HCT116 (cell line): ENCODE measurements around the gene GALM. TPM values are rescaled to one million over a fixed set of nuclear protein-coding genes. Genes with fewer than 3 reads are reported as not detected.

Experiments
- ATAC-seq: fragments of 200-7000 bp; cut with Tn5 transposase; 2 replicates; pipeline ENCODE4 v1.9.1; 2020; ENCODE audit warnings: mild to moderate bottlenecking, moderate library complexity
- BruUV-seq: library from RNA; stranded (reverse); fragments of 400-500 nt; replicated peaks from 2 replicates; lab custom pipeline; 2021; lab: Mats Ljungman, UMichigan
- CTCF ChIA-PET: fragments of 300-600 bp; sonication (Branson Sonifier 250); formaldehyde crosslinking; loops from one replicate; lab custom pipeline; 2021; ENCODE audit warnings: antibody characterized with exemption; lab: Charles Lee
- POLR2A ChIA-PET: fragments of 300-600, 350-600 bp; sonication (Branson Sonifier 250); formaldehyde crosslinking; loops from one replicate; lab custom pipeline; 2021; ENCODE audit warnings: antibody characterized with exemption; lab: Charles Lee
- RAD21 ChIA-PET, 2 experiments: fragments of 300-600 bp; sonication (Branson Sonifier 250); formaldehyde crosslinking; loops; one replicate each; lab custom pipeline; 2023; ENCODE audit warnings: low total read pairs in 2 of 2; ENCODE audit not compliant: uncharacterized antibody in 2 of 2, unreplicated experiment in 2 of 2, low non-redundant PET in 1 of 2; lab: Charles Lee
- DNase-seq: peaks from one replicate; pipeline ENCODE4 v3.0.0-alpha.2; 2010; ENCODE audit warnings: low read depth, low spot score
- H2AFZ ChIP-seq: fragments of 200-600 bp; shearing (Covaris generic), sonication (generic); 2 replicates; pipeline ENCODE4 v1.6.1; 2017; ENCODE audit warnings: low read depth, mixed run types, mixed read lengths, antibody characterized with exemption, low read length; ENCODE audit not compliant: poor library complexity, severe bottlenecking
- H3K27ac ChIP-seq: 2 replicates; pipeline ENCODE4 v1.5.1; 2012; ENCODE audit warnings: low read depth, low read length
- H3K27me3 ChIP-seq: fragments of 200-600 bp; sonication (generic); 2 replicates; pipeline ENCODE4 v1.6.1; 2016; ENCODE audit warnings: mixed run types, low read length, mixed read lengths; ENCODE audit not compliant: insufficient read depth
- H3K36me3 ChIP-seq, 2 experiments: fragments of 200-500 bp in 1 of 2; fragments of 200-600 bp in 1 of 2; sonication (Bioruptor generic) in 1 of 2; sonication (generic) in 1 of 2; 2 replicates each; pipeline versions ENCODE4 v1.5.1 to v1.6.1; 2014 to 2016; ENCODE audit warnings: low read length in 2 of 2, inconsistent platforms in 1 of 2, mixed read lengths in 1 of 2, mixed run types in 1 of 2; ENCODE audit not compliant: insufficient read depth in 2 of 2, control insufficient read depth in 1 of 2
- H3K4me1 ChIP-seq, 2 experiments: fragments of 200-600 bp in 1 of 2; sonication (generic) in 1 of 2; 2 replicates each; pipeline versions ENCODE4 v1.5.1 to v1.6.1; 2012 to 2017; ENCODE audit warnings: low read length in 2 of 2, inconsistent platforms in 1 of 2, mild to moderate bottlenecking in 1 of 2, mixed read lengths in 1 of 2, mixed run types in 1 of 2, moderate library complexity in 1 of 2; ENCODE audit not compliant: insufficient read depth in 2 of 2, control insufficient read depth in 1 of 2
- H3K4me2 ChIP-seq: fragments of 200-600 bp; sonication (generic); 2 replicates; pipeline ENCODE4 v1.6.1; 2017; ENCODE audit warnings: mixed run types, low read length, mixed read lengths
- H3K4me3 ChIP-seq, 2 experiments: fragments of 200-600 bp in 1 of 2; sonication (generic) in 1 of 2; replicated peaks in 1 of 2; 2 replicates each; pipeline ENCODE4 v1.5.1; 2011 to 2016; ENCODE audit warnings: low read length in 2 of 2, control low read depth in 1 of 2, low read depth in 1 of 2, mild to moderate bottlenecking in 1 of 2, mixed read lengths in 1 of 2, mixed run types in 1 of 2
- H3K79me2 ChIP-seq: fragments of 200-600 bp; sonication (generic); 2 replicates; pipeline ENCODE4 v1.6.1; 2017; ENCODE audit warnings: mild to moderate bottlenecking, mixed run types, low read length, moderate library complexity, mixed read lengths; ENCODE audit not compliant: insufficient read depth
- H3K9ac ChIP-seq: fragments of 200-600 bp; sonication (generic); 2 replicates; pipeline ENCODE4 v1.6.1; 2016; ENCODE audit warnings: low read length, mixed read lengths
- H3K9me2 ChIP-seq: fragments of 200-600 bp; sonication (generic), shearing (Covaris generic); 2 replicates; pipeline ENCODE4 v1.6.1; 2017; ENCODE audit warnings: mixed run types, mild to moderate bottlenecking, moderate library complexity; ENCODE audit not compliant: insufficient read depth
- H3K9me3 ChIP-seq, 2 experiments: fragments of 200-500 bp in 1 of 2; fragments of 200-600 bp in 1 of 2; sonication (Bioruptor generic) in 1 of 2; sonication (generic) in 1 of 2; 2 replicates each; pipeline ENCODE4 v1.6.1; 2014 to 2017; ENCODE audit warnings: low read length in 2 of 2, mixed read lengths in 2 of 2, inconsistent platforms in 1 of 2, low read depth in 1 of 2, mild to moderate bottlenecking in 1 of 2, mixed run types in 1 of 2, moderate library complexity in 1 of 2; ENCODE audit not compliant: control insufficient read depth in 1 of 2, insufficient read depth in 1 of 2
- H4K20me1 ChIP-seq: fragments of 200-600 bp; sonication (generic), shearing (Covaris generic); 2 replicates; pipeline ENCODE4 v1.6.1; 2017; ENCODE audit warnings: mixed run types, mild to moderate bottlenecking, moderate library complexity; ENCODE audit not compliant: insufficient read depth
- ATF3 ChIP-seq: IDR thresholded peaks from 2 replicates; pipeline ENCODE4 v1.6.1; 2012
- CBX3 ChIP-seq: IDR thresholded peaks from 2 replicates; pipeline ENCODE4 v1.6.1; 2012; ENCODE audit warnings: low read depth
- CEBPB ChIP-seq: IDR thresholded peaks from 2 replicates; pipeline ENCODE4 v1.6.1; 2012; ENCODE audit warnings: low read depth
- CTCF ChIP-seq, 3 experiments: fragments of 200-600 bp in 1 of 3; sonication (generic) in 1 of 3; IDR thresholded peaks in 2 of 3; conservative IDR thresholded peaks in 1 of 3; 2 replicates each; pipeline ENCODE4 v1.5.1; 2012 to 2017; ENCODE audit warnings: low read depth in 2 of 3, low read length in 2 of 3, antibody characterized with exemption in 1 of 3, borderline replicate concordance in 1 of 3, control low read depth in 1 of 3, mild to moderate bottlenecking in 1 of 3, mixed read lengths in 1 of 3, mixed run types in 1 of 3, moderate library complexity in 1 of 3; ENCODE audit not compliant: insufficient read depth in 1 of 3
- EGR1 ChIP-seq: IDR thresholded peaks from 2 replicates; pipeline ENCODE4 v1.6.1; 2012; ENCODE audit warnings: low read depth
- ELF1 ChIP-seq: IDR thresholded peaks from 2 replicates; pipeline ENCODE4 v1.6.1; 2012; ENCODE audit warnings: low read depth, borderline replicate concordance
- EZH2 ChIP-seq: fragments of 200-600 bp; sonication (generic); IDR thresholded peaks from 2 replicates; pipeline ENCODE4 v1.6.1; 2017; ENCODE audit warnings: antibody characterized with exemption, mixed run types
- EZH2phosphoT487 ChIP-seq: fragments of 200-600 bp; IDR thresholded peaks from 2 replicates; pipeline ENCODE4 v1.6.1; 2018; ENCODE audit warnings: antibody characterized with exemption, borderline replicate concordance
- MAX ChIP-seq: IDR thresholded peaks from 2 replicates; pipeline ENCODE4 v1.6.1; 2012
- POLR2A ChIP-seq: IDR thresholded peaks from 2 replicates; pipeline ENCODE4 v1.7.0; 2011; ENCODE audit warnings: borderline replicate concordance; ENCODE audit not compliant: insufficient read depth, insufficient read length; ENCODE audit errors: extremely low read depth
- POLR2AphosphoS5 ChIP-seq: IDR thresholded peaks from 2 replicates; pipeline ENCODE4 v1.6.1; 2011; ENCODE audit warnings: mild to moderate bottlenecking, low read depth, low read length, moderate library complexity
- RAD21 ChIP-seq: IDR thresholded peaks from 2 replicates; pipeline ENCODE4 v1.6.1; 2012; ENCODE audit warnings: low read depth, mild to moderate bottlenecking
- SP1 ChIP-seq: IDR thresholded peaks from 2 replicates; pipeline ENCODE4 v1.6.1; 2012; ENCODE audit warnings: low read depth
- YY1 ChIP-seq: IDR thresholded peaks from 2 replicates; pipeline ENCODE4 v1.6.1; 2011; ENCODE audit warnings: low read length, low read depth, moderate library complexity, mild to moderate bottlenecking; ENCODE audit not compliant: insufficient replicate concordance; ENCODE audit errors: extremely low read depth
- ZFX ChIP-seq: fragments of 450-650 bp; IDR thresholded peaks from 2 replicates; pipeline ENCODE4 v1.6.1; 2017
- ZNF274 ChIP-seq: fragments of 200-500 bp; sonication (Bioruptor generic); IDR thresholded peaks from 2 replicates; pipeline ENCODE4 v1.6.1; 2014; ENCODE audit warnings: mild to moderate bottlenecking, low read depth, low read length, inconsistent platforms
- intact Hi-C: fragments of 100-400 bp; cut with micrococcal nuclease; formaldehyde crosslinking; loops from 2 replicates; pipeline ENCODE4 v1.10.0; 2022
- total RNA-seq: library from RNA; stranded (reverse); gene quantifications from one replicate; pipeline ENCODE4 v1.2.1, GENCODE V29; 2021; ENCODE audit not compliant: unreplicated experiment
- TF ChIP-seq, protein P1 (sequence below): IDR thresholded peaks from 2 replicates; pipeline ENCODE4 v1.6.1; 2011; ENCODE audit warnings: mild to moderate bottlenecking, low read length, moderate library complexity; ENCODE audit not compliant: insufficient replicate concordance; ENCODE audit errors: extremely low read depth

GALM gene
- total RNA-seq, 1 experiment from 2014 or later, result 10.2 TPM

DNA sequence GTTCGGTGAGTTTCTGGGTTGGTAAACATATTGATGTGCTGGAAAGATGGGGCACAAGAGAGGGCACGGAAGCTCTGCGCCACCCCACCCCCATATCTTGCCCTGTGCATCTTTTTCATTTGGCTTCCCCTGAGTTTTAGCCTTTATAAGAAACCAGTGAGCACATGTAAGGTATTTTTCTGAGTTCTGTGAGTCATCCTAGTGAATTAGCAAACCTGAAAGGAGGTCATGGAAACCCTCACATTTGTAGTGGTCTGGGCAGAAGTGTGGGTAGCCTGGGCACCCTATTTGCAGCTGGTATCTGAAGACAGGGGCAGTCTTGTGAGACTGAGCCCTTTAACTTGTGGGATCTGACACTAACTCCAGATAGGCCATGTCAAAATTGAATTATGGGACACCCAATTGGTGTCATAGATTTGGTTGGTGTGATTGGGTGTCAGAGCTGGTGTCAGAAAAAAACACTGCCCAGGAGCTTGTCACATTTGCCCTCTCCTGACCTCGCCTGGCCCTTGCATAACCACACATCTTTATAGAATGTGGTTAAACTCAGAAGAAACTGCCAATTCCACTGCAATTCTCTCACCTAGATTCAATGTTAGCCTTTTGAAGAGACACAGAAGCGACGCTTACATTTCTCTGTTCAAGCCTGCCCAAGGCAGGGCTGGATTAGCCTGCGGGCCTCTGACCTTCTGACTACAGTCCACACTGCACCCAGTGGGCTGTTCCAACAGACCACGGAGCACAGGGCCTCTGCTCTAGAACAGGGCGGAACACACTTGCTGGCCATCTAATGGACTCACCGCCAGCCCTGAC, 12.0 kb upstream of the GALM start:
- Histone ChIP-seq H3K27me3 (no peaks in the 10 kb centered on the region), H3K4me1 (no peaks in the 10 kb centered on the region), H3K9ac (no peak overlapping the region), H3K4me2 (no peak overlapping the region), H3K36me3 (no peaks in the 10 kb centered on the region), H3K9me2 (no peaks in the 10 kb centered on the region), H4K20me1 (no peaks in the 10 kb centered on the region), H2AFZ (no peak overlapping the region), H3K9me3 (no peaks in the 10 kb centered on the region), H3K79me2 (no peaks in the 10 kb centered on the region), H3K4me3 (no peak overlapping the region), H3K27ac (no peak overlapping the region)
- DNase-seq, result no peak
- ChIA-PET RAD21 (no interaction called here), POLR2A (no interaction called here), CTCF (no interaction called here)
- no TSS peak for BruUV-seq
- TF ChIP-seq CEBPB (no peak), ZFX (no peak), POLR2A (no peak), ATF3 (no peak), EZH2 (no peak), POLR2AphosphoS5 (no peak), EZH2phosphoT487 (no peak), MAX (no peak), ELF1 (no peak), EGR1 (no peak), SP1 (no peak), YY1 (no peak), ZNF274 (no peak), CBX3 (no peak), CTCF (IDR thresholded peaks at IDR 0.05 in 2 of 3, conservative IDR thresholded peaks at IDR 0.05 in 1 of 3; ENCODE audit: borderline replicate concordance in 1 of 3, insufficient read depth in 1 of 3, low read depth in 2 of 3, low read length in 2 of 3) (no peak), RAD21 (no peak)
- TF ChIP-seq, protein P1, sequence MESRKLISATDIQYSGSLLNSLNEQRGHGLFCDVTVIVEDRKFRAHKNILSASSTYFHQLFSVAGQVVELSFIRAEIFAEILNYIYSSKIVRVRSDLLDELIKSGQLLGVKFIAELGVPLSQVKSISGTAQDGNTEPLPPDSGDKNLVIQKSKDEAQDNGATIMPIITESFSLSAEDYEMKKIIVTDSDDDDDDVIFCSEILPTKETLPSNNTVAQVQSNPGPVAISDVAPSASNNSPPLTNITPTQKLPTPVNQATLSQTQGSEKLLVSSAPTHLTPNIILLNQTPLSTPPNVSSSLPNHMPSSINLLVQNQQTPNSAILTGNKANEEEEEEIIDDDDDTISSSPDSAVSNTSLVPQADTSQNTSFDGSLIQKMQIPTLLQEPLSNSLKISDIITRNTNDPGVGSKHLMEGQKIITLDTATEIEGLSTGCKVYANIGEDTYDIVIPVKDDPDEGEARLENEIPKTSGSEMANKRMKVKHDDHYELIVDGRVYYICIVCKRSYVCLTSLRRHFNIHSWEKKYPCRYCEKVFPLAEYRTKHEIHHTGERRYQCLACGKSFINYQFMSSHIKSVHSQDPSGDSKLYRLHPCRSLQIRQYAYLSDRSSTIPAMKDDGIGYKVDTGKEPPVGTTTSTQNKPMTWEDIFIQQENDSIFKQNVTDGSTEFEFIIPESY, result no peak
- intact Hi-C loops, result no loop called here
- no peak for ATAC-seq
